PFSK-1 (cell line): ENCODE measurements around the gene NFKBIL1.

Experiments
- FOXP2 ChIP-seq: optimal IDR thresholded peaks from 2 replicates; pipeline ENCODE3; 2011; ENCODE audit warnings: borderline replicate concordance, control low read depth, inconsistent platforms; ENCODE audit not compliant: insufficient read depth; ENCODE audit errors: extremely low read length, extremely low read depth
- POLR2AphosphoS5 ChIP-seq: IDR thresholded peaks from 2 replicates; pipeline ENCODE4 v1.6.1; 2012; ENCODE audit warnings: low read depth, mild to moderate bottlenecking, control low read depth, low read length, moderate library complexity
- REST ChIP-seq, 2 experiments: IDR thresholded peaks; 2 replicates each; pipeline versions ENCODE4 v1.6.1 to v1.8.0; 2011 to 2012; ENCODE audit warnings: low read depth in 2 of 2, low read length in 2 of 2, control low read depth in 1 of 2, inconsistent platforms in 1 of 2, mild to moderate bottlenecking in 1 of 2, moderate library complexity in 1 of 2; ENCODE audit not compliant: insufficient read depth in 1 of 2
- SIN3A ChIP-seq: IDR thresholded peaks from 2 replicates; pipeline ENCODE4 v1.6.1; 2012; ENCODE audit warnings: mild to moderate bottlenecking, low read length, moderate library complexity, borderline replicate concordance; ENCODE audit not compliant: insufficient read depth
- TAF1 ChIP-seq: IDR thresholded peaks from 2 replicates; pipeline ENCODE4 v1.6.1; 2012; ENCODE audit warnings: low read length, control low read depth, borderline replicate concordance; ENCODE audit not compliant: insufficient read depth

The NFKBIL1 gene

GRCh38 chr6:31592396-31592771 is 45.0 kb downstream of the NFKBIL1 start:
- TF ChIP-seq SIN3A (no peak), TAF1 (no peak), REST (IDR thresholded peaks at IDR 0.05; ENCODE audit: insufficient read depth in 1 of 2, low read depth in 2 of 2, low read length in 2 of 2) (no peak), FOXP2 (no peak), POLR2AphosphoS5 (no peak)

GRCh38 chr6:31597006-31597405 is 49.6 kb downstream of the NFKBIL1 start:
- TF ChIP-seq SIN3A (no peak), FOXP2 (no peak), REST (IDR thresholded peaks at IDR 0.05; ENCODE audit: insufficient read depth in 1 of 2, low read depth in 2 of 2, low read length in 2 of 2) (no peak), POLR2AphosphoS5 (no peak), TAF1 (no peak)

GRCh38 chr6:31607317-31607716 is 59.9 kb downstream of the NFKBIL1 start:
- no peak for TF ChIP-seq FOXP2
